ENCODE measurements around the gene SYNRG.

DNA sequence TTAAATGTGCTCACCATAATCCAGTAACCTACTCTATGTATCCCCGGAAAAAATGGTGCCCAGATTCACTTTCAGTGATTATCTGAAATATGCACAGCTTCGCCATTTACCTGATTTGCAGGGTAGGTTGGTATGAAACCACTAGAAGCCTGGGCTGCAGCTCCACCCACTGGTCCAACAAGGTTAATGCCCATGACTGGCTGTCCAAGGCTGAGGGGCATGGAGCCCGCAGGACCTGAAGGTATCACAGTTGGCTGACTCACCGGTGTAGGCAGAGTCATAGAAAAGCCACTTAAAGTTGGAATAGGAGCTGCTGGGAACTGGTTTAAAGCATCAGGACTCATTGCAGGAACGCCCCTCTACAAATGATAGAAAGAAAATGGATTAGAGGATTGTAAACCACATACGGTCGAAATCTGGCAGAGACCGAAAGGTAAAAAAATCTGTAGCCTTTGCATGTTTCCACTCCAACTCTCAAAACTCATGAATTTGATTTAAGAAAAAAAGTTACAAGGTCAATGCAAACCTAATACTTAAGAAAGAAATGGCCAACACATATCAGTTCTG is 38.6 kb downstream of the SYNRG start:
- TF ChIP-seq NR3C1 (CRISPR knock-in tag; IDR thresholded peaks at IDR 0.05): no peak
- no peak for TF ChIP-seq CBX5 (CRISPR knock-in tag; IDR thresholded peaks at IDR 0.05; ENCODE audit: borderline replicate concordance)
- TF ChIP-seq ARID4A (CRISPR knock-in tag; IDR thresholded peaks at IDR 0.05; ENCODE audit: borderline replicate concordance): no peak
- TF ChIP-seq CTCF (CRISPR knock-in tag; IDR thresholded peaks at IDR 0.05): peak; percentile 85
- TF ChIP-seq PHF8 (CRISPR knock-in tag; IDR thresholded peaks at IDR 0.05): no peak
- no peak for TF ChIP-seq MAZ (IDR thresholded peaks at IDR 0.05; ENCODE audit: borderline replicate concordance, low read depth, low read length)
- TF ChIP-seq MAZ (CRISPR knock-in tag; IDR thresholded peaks at IDR 0.05; ENCODE audit: low read depth): no peak

All from HepG2 (cell line).